Right lobe of liver (tissue), 6 donors: ENCODE measurements around the gene KIAA0513. TPM values are rescaled to one million over a fixed set of nuclear protein-coding genes. Genes with fewer than 3 reads are reported as not detected.
A peak's percentile ranks its signal among the peaks of the same experiment; 100 is the strongest.

Experiments used
- ATAC-seq, 4 donors: fragments of 200-7000 bp; cut with Tn5 transposase; one replicate each; pipeline ENCODE4 v1.9.1; 2020; ENCODE audit warnings: mild to moderate bottlenecking in 4 of 4, moderate library complexity in 4 of 4
- DNase-seq, 3 donors: peaks; one replicate each; pipeline ENCODE4 v3.0.0-alpha.2; 2020
- H3K27ac ChIP-seq, 3 donors: fragments of 200-600 bp; one replicate each; pipeline ENCODE4 v1.8.0; 2022
- H3K27me3 ChIP-seq, 2 donors: fragments of 200-600 bp; one replicate each; pipeline ENCODE4 v1.8.0; 2022
- H3K36me3 ChIP-seq, 4 donors: fragments of 200-600 bp; sonication (generic) in 1 of 4; one replicate each; pipeline versions ENCODE4 v1.5.1 to v1.8.0; 2017 to 2022; ENCODE audit warnings: control low read depth in 1 of 4
- H3K4me1 ChIP-seq, 4 donors: fragments of 200-600 bp; sonication (generic) in 1 of 4; one replicate each; pipeline versions ENCODE4 v1.5.1 to v1.8.0; 2017 to 2022; ENCODE audit warnings: control low read depth in 1 of 4
- H3K4me3 ChIP-seq, 3 donors: fragments of 200-600 bp; one replicate each; pipeline ENCODE4 v1.8.0; 2022
- H3K9me3 ChIP-seq, 4 donors: fragments of 200-600 bp; sonication (generic) in 1 of 4; one replicate each; pipeline versions ENCODE4 v1.5.1 to v1.8.0; 2017 to 2022; ENCODE audit warnings: control low read depth in 1 of 4
- CTCF ChIP-seq, 4 donors: fragments of 200-600 bp in 3 of 4; fragments of 450-650 bp in 1 of 4; IDR thresholded peaks; one replicate each; pipeline versions ENCODE4 v1.5.1 to v1.8.0; 2016 to 2022; ENCODE audit warnings: antibody characterized with exemption in 4 of 4, mild to moderate bottlenecking in 2 of 4
- POLR2A ChIP-seq: fragments of 450-650 bp; IDR thresholded peaks from one replicate; pipeline ENCODE4 v1.6.1; 2017; ENCODE audit warnings: antibody characterized with exemption, mild to moderate bottlenecking
- WGBS: methylation state at CpG from one replicate; pipeline ENCODE4 v1.1.6; 2018; ENCODE audit warnings: low coverage, low lambda C conversion rate; ENCODE audit not compliant: insufficient coverage; ENCODE audit errors: missing lambda C conversion rate; 5-methylcytosine and 5-hydroxymethylcytosine counted together
- intact Hi-C, 2 donors: fragments of 100-400 bp; cut with DNase I; formaldehyde crosslinking; loops; one replicate each; pipeline versions ENCODE4 v1.11.2 to v1.14.1; 2022
- total RNA-seq, 6 experiments: library from RNA; depleted of rRNA in 2 of 6; stranded (reverse); fragments of >200 nt in 2 of 6; fragmentation: NEBNext Ultra II Directional in 3 of 6; extraction: Animal tissue kit (Norgen Biotek cat#: 25700) in 3 of 6; gene quantifications; one replicate each; pipeline versions ENCODE4 v1.1.0 to v1.2.4, GENCODE V29; 2016 to 2023
- donor health status: DM: no; HTN: yes; CAD: no.
- donor health status: DM: no; HTN: no; CAD: no.
- donor health status: DM: no; HTN: no; CAD: no.
- donor health status: DM: no; HTN: yes; CAD: no.
- donor health status: DM: no; HTN: yes; CAD: no.

The KIAA0513 gene
- total RNA-seq, 6 experiments from 2014 or later = 2.6 to 7.4 (median 4.7) TPM

- TF ChIP-seq POLR2A (no peak), CTCF (IDR thresholded peaks at IDR 0.05) (no peak)
- no peaks in the 10 kb centered on the region for H3K27me3 ChIP-seq
- no peaks in the 10 kb centered on the region for H3K9me3 ChIP-seq
- no peak overlapping the region for H3K27ac ChIP-seq
- intact Hi-C loops = no loop called here
- 94% methylated on average over 6 of the region's 16 CpGs for WGBS
- H3K4me3 ChIP-seq = no peak overlapping the region
- no peaks in the 10 kb centered on the region for H3K4me1 ChIP-seq
- no peaks in the 10 kb centered on the region for H3K36me3 ChIP-seq
- ATAC-seq (no peak), DNase-seq (no peak)
Observed at GRCh38 chr16:85075236-85075924, 47.8 kb downstream of the KIAA0513 start.

- Histone ChIP-seq H3K9me3 (no peaks in the 10 kb centered on the region), H3K27me3 (no peaks in the 10 kb centered on the region), H3K4me3 (no peak overlapping the region), H3K4me1 (no peaks in the 10 kb centered on the region), H3K27ac (no peak overlapping the region), H3K36me3 (no peaks in the 10 kb centered on the region)
- intact Hi-C loops = no loop called here
- DNase-seq (no peak), ATAC-seq (peak in 1 of 4 donors; percentile 19)
- WGBS = no CpG with 5 or more reads among the region's 10 CpGs
- TF ChIP-seq CTCF (IDR thresholded peaks at IDR 0.05) = no peak
- TF ChIP-seq POLR2A = no peak
Observed at GRCh38 chr16:85077039-85077438, 49.4 kb downstream of the KIAA0513 start.

GRCh38 chr16:85077576-85078125, 50.1 kb downstream of the KIAA0513 start:
- ATAC-seq = no peak
- no peaks in the 10 kb centered on the region for H3K9me3 ChIP-seq
- 76% methylated on average over 2 of the region's 16 CpGs for WGBS
- DNase-seq = no peak
- no peaks in the 10 kb centered on the region for H3K36me3 ChIP-seq
- TF ChIP-seq CTCF (IDR thresholded peaks at IDR 0.05) = no peak
- TF ChIP-seq POLR2A = no peak
- no peak overlapping the region for H3K4me3 ChIP-seq
- no peak overlapping the region for H3K27ac ChIP-seq
- no peaks in the 10 kb centered on the region for H3K27me3 ChIP-seq
- intact Hi-C loops = no loop called here
- H3K4me1 ChIP-seq = no peaks in the 10 kb centered on the region

GRCh38 chr16:85078226-85078625, 50.6 kb downstream of the KIAA0513 start:
- 98% methylated on average over 7 of the region's 10 CpGs for WGBS
- Histone ChIP-seq H3K4me3 (no peak overlapping the region), H3K36me3 (no peaks in the 10 kb centered on the region), H3K9me3 (no peaks in the 10 kb centered on the region), H3K4me1 (no peaks in the 10 kb centered on the region), H3K27ac (no peak overlapping the region), H3K27me3 (no peaks in the 10 kb centered on the region)
- TF ChIP-seq POLR2A = no peak
- intact Hi-C loops = no loop called here
- DNase-seq = no peak
- no peak for ATAC-seq

- H3K27ac ChIP-seq = no peak overlapping the region
- no peak overlapping the region for H3K4me3 ChIP-seq
- H3K27me3 ChIP-seq = no peaks in the 10 kb centered on the region
- no peaks in the 10 kb centered on the region for H3K4me1 ChIP-seq
- 87% methylated on average over 3 of the region's 10 CpGs for WGBS
- H3K36me3 ChIP-seq = no peaks in the 10 kb centered on the region
- intact Hi-C loops = no loop called here
- TF ChIP-seq CTCF (IDR thresholded peaks at IDR 0.05) = no peak
- no peak for TF ChIP-seq POLR2A
- no peaks in the 10 kb centered on the region for H3K9me3 ChIP-seq
- no peak for DNase-seq
- no peak for ATAC-seq
Observed at GRCh38 chr16:85078952-85079351, 51.4 kb downstream of the KIAA0513 start.
